ENCODE results near the gene CNN2.

GRCh38 chr19:1068009-1069001 lies 41.9 kb downstream of the CNN2 start:
- TF ChIP-seq, protein P1, sequence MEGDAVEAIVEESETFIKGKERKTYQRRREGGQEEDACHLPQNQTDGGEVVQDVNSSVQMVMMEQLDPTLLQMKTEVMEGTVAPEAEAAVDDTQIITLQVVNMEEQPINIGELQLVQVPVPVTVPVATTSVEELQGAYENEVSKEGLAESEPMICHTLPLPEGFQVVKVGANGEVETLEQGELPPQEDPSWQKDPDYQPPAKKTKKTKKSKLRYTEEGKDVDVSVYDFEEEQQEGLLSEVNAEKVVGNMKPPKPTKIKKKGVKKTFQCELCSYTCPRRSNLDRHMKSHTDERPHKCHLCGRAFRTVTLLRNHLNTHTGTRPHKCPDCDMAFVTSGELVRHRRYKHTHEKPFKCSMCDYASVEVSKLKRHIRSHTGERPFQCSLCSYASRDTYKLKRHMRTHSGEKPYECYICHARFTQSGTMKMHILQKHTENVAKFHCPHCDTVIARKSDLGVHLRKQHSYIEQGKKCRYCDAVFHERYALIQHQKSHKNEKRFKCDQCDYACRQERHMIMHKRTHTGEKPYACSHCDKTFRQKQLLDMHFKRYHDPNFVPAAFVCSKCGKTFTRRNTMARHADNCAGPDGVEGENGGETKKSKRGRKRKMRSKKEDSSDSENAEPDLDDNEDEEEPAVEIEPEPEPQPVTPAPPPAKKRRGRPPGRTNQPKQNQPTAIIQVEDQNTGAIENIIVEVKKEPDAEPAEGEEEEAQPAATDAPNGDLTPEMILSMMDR (conservative IDR thresholded peaks at IDR 0.05; ENCODE audit: low read depth, low read length): no peak
- TF ChIP-seq POLR2A (IDR thresholded peaks at IDR 0.05; ENCODE audit: low read depth, low read length): no peak
- TF ChIP-seq CHD1 (IDR thresholded peaks at IDR 0.05; ENCODE audit: low read depth, low read length): no peak
- TF ChIP-seq RAD21 (IDR thresholded peaks at IDR 0.05; ENCODE audit: low read length): no peak
- TF ChIP-seq SMC3 (IDR thresholded peaks at IDR 0.05; ENCODE audit: low read depth, low read length): no peak
- TF ChIP-seq MAFK (IDR thresholded peaks at IDR 0.05; ENCODE audit: low read depth, low read length): no peak
